ENCODE data around the gene PHF13.
"Not testable (repeated sequence)": the region's sequence is repeated elsewhere in the genome, so short reads cannot be mapped to it uniquely, and the experiment has no call there.

The PHF13 gene

DNA sequence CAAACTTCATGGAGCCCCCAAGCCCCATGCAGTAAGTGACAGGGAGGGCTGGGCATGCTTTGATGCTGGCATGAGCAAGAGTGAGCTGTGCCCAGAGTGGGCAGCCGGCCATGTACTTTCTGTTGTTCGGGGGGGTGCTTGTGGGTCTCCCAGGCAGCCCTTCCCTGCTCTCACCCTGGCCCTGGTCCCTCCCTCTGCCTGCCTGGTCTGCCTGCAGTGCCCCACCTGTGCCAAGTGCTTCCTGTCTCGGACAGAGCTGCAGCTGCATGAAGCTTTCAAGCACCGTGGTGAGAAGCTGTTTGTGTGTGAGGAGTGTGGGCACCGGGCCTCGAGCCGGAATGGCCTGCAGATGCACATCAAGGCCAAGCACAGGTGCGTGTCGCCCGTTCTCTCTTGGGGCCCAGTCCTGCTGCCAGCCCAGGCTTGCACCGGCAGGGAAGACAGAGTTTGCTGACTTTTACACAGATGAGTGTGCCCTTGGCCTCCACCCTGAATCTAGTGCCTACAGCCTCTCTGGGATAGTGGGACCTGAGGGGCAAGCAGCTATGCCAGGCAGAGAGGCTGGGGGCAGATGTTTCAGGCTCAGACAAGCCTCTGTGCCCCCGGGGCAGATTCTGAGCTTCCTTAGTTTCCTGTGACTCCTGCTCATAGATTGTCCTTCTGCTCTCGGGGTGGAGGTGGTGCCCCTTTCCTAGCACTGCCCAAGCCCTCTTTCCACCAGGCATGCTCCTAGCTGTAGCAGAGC lies 26.1 kb upstream of the PHF13 start:
- DNase-seq: no peak

DNA sequence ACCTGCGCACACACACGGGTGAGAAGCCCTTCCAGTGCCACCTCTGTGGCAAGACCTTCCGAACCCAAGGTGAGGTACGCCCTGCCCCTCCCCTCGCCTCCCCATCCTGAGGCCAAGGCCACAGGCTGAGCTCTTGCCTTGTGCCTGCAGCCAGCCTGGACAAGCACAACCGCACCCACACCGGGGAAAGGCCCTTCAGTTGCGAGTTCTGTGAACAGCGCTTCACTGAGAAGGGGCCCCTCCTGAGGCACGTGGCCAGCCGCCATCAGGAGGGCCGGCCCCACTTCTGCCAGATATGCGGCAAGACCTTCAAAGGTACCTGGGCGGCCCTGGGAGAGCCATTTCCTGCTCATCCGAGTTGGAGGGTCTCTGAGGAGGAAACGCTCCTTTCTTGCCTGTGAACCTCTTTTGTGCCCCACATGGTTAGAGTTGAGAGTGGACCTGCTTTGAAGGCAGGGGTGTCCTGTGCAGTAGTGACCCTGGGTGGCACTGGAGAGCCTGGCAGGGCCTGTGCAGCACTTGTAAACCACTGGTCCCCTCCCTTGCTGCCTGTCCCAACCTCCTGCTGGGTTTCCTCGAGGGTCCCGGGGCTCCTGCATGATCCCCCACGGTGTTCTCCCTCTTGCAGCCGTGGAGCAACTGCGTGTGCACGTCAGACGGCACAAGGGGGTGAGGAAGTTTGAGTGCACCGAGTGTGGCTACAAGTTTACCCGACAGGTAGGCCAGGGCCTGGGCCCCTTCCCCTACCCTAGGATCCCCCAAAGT lies 25.2 kb upstream of the PHF13 start:
- DNase-seq: no peak

DNA sequence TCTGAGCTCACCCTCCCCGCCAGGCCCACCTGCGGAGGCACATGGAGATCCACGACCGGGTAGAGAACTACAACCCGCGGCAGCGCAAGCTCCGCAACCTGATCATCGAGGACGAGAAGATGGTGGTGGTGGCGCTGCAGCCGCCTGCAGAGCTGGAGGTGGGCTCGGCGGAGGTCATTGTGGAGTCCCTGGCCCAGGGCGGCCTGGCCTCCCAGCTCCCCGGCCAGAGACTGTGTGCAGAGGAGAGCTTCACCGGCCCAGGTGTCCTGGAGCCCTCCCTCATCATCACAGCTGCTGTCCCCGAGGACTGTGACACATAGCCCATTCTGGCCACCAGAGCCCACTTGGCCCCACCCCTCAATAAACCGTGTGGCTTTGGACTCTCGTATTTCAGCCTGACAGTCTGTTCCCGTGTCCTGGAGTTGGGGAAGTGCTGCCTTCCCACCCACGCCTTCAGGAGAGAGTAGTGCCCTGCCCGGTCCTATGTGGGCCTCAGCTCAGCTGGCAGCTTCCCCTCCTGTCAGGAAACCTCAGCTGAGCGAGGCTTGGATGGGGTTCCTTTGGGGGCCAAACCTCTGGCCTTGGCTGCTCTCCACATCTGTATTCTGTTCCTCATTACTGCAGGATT lies 24.5 kb upstream of the PHF13 start:
- no peak for DNase-seq

DNA sequence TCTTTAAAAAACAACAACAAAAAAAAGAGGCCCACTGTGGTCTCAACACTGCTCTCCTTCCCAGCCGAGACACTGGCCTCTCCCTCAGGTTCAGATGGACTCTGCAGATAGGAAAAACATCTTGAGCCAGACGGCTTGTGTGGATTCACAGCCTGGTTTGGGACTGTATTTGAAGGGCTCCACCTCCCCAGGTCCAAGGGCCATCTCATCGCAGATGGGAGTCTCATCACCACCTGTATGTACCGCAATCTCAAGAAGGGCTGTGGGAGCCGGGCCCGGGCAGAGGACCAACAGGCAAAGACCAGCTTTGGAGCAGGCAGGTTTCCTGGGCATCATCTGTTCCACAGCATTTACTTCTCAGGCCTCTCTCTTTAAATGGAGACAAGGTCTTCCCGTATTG lies 23.5 kb upstream of the PHF13 start:
- DNase-seq: no peak

DNA sequence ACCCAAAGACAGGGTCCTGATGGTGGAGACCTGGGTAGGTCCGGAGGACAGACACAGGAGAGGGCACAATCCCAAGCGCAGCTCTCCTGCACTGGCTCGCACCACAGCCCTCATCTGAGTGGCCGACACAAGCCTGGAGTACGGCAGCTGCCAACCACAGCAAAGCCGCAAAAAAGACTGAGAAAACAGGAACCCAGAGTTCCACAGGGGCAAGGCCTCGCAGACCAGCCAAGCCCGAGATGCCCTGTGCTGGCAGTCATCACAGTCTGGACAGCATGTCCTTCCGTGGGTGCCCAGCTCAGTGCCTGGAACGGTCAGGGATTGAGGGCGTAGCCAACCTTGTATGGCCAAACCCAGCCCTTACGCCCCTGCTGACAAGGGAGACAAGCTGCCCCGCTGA lies 22.3 kb upstream of the PHF13 start:
- DNase-seq: no peak

DNA sequence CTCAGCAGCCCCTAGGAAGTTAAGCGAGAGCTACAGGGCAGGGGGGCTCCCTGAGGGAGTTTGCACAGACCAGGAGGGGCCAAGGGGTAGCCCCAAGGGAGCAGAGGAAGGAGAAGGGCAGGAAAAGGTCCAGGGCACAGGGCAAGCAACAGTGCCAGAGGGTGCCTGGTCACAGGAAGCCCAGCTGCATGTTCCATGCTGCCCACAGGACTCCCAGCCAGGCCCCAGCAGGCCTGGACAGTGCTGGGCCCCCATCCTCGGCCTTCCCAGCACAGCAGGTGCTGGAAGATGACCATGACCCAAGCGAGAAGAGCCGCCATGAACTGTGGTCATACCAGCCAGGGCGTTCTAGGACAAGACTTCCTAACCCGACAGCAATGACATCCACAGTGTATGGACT lies 21.9 kb upstream of the PHF13 start:
- no peak for DNase-seq

DNA sequence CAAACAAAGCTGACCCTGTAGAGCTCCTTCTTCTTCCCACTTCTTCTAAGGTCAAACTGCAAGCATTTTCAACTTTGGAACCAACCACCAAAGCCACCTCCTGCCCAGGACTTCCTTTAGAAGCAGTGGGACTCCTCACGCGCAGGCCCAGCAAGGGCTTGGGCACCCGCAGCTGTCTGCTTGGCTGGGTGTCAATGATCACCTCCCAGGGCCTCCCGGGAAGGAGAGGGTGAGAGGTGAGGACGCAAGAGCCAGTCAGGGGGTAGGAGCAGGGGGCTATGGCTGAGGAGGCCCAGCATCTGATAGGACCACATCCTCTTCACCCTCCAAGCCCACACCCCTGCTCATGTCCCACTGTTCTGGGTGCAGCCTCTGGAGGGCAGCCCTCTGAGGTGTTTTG lies 21.1 kb upstream of the PHF13 start:
- DNase-seq: no peak

DNA sequence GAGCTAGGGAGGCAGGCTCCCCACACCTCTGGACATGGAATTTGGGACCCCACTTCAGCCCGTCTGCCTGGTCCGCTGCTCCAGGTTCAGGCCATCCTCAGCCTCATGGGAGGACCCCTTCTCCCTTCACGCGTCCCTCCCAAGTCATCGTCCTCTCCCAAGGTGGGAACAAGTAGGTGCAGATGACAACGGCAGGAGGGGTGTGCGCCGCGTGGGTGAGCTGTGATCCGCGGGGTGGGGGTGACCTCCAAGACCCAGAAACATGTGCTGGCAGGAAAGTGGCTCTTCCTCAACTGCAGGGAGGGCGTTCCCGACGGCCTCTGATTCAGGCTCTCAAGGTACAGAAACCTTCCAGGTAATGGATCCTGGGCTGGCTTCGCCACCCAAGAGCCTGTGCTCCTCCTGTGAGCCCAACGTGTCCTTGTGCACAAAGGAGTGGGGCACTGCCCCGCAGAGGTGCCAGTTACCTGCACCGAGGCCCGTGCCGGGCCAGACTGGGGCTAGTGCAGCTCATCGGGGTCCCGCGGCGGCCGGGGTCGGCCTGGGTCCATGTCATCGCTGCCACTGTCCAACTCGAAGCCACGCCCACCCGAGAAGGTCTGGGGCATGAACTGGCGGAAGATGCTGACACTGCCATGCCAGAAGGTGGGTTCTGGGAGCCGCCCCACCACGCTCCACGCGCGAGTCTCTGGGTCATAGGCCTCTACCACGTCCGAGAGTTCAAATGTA lies 20.5 kb upstream of the PHF13 start:
- DNase-seq: no peak

DNA sequence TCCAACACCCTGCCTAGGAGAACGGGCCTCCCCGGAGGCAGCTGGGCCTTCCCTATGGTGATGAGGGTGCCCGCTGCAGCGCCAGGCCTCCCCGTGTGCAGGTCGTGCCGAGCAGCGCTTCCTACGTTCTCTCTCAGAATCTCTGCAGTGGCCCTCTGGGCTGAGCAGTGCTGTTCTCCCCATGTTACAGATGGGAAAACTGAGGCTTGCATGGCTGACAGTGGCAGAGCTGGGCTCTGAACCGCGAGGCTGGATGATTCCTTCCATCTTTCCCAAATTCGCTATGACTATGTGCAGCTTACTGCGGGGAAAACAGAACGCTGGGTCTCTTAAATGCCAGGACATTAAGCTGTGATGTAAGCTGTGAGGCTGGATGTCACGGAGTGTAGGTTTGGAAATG lies 19.7 kb upstream of the PHF13 start:
- no peak for DNase-seq

DNA sequence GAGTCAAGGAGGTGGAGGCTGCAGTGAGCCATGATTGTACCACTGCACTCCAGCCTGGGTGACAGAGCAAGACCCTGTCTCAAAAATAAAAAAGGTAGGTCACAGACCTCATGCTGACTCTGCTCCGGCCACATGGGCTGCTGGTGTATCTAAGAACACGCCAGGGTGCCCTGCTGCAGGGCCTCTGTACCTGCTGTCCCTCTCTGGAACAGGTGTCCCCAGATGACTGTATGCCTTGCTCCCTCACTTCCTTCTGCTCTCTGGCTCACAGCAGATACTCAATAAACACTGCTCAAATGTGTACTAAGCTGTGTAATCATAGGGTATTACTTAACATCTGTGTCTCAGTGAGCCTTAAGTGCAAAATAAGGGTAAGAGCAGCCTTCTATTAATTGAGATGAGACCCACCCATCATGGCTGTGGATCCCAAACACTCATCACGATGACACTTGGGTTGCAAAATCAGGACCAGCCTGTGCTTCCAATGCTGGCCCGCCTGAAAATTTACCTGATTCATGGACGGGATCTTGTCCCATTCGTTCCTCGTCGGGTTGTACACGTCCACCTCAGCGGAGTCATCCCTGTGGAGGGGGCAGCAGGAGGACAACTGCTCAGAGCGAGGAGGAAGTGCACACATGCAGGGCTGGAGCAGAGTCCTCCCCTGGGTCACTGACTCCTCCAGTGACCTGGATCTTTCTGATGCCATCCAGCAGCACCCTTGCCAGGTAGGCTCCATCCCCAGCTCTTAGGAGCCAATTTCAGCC lies 18.4 kb upstream of the PHF13 start:
- no peak for DNase-seq

DNA sequence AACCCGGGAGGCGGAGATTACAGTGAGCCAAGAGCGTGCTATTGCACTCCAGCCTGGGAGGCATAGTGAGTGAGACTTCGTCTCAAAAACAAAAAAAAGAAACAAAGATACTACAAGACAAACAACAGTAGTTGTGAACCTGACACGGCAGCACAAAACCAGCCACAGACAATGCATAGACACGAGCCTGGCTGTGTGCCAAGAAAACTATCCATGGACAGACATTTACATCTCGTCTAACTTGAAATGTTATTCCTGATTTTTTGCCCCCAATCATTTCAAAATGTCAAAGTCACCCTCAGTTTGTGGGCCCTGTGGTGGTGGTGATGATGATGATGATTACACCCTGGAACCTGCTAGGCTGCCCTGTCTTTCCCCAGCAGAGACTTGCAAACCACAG lies 17.2 kb upstream of the PHF13 start:
- no peak for DNase-seq

DNA sequence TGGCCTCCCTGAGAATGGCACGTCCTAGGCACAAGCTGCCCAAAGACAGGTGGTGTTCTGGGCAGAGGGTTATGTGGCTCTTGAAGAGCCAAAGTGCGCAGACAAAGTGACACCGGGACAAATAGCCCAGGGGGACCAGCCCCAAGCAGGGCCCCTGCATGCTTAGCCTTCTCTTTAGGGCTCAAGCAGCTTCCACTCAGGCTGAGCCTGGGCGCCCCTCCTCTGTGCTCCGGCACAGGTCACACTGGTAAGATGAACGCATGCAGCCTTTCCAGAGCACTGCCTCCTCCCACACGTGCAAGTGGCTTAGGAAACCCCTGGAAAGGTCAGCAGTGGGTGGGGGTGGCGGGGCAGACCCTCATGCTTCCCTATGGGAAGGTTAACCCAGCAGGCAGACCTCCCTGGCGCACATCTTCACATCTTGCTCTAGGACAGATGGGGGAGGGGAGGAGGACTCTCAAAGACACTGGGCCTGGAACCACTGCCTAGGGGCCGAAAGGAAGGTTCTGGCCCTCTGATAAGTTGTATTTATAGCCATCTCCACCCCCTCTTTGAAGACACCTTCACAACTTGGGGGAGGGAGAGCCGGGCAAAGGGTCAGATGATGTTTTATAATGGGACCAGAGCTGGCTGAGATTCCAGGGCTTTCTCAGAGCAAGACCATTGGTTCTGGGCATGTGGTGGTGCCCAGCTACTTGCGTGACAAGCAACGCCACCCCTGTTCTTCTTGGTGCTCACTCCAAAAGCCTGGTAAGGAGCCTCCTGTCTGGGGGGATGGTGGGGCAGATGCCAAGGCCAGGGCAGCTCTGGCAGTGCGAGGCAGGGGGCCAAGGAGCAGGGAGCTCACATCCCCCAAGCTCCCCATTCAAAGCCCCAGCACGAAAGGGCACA lies 16.4 kb upstream of the PHF13 start:
- DNase-seq: no peak

DNA sequence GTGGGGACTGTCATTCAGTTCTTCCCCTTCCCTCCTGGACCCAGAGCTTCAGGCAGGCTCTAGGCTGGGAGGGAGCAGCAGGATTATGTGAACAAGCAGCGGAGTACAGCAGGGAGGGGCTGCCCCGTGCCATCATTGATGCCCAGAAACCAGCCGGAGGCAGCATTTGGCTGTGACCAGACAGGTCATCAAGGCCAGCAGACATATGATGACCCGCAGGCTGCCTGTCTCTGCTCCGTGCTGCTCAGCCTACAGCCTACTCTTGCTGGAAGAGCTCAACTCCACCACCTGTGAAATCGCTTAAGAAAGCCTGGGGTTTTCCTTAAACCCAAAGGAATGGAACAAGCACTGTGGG lies 15.8 kb upstream of the PHF13 start:
- DNase-seq: no peak

DNA sequence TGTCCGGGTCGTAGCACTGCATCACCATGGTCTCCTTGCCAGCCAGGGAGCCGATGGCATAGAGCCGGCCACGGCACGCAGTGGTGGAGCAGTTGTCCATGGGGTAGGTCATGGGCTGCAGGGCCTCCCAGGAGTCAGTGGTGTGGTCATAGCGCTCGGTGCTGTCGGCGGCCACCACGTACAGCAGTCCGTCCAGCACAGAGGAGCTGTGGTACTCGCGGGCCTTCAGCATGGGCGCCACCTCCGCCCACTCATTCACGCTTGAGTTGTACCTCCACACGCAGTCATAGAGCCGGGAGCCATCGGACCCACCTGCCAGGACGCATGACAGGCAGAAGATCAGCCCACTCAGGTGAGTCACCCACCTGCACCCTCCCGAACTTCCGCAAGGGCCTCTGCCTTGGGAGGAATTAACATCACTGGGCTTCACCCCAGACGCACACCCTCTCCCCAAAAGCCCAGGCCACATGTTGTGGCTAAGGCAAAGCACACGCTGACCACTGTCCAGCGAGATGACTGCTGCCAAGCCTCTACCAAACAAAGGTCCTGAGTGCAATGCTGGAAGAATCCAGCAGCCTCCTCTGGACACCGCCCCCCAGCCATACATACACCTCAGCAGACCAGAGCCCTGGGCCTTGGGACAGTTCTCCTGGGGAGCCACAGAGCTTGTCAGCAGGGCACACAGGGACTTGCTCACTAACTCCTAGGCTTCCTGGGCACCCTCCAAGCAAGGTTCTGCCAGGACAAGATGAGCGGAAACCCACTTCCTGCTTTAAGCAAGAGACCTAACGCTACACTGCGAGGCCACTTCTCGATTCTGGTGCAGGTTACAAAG lies 14.2 kb upstream of the PHF13 start:
- no peak for DNase-seq

DNA sequence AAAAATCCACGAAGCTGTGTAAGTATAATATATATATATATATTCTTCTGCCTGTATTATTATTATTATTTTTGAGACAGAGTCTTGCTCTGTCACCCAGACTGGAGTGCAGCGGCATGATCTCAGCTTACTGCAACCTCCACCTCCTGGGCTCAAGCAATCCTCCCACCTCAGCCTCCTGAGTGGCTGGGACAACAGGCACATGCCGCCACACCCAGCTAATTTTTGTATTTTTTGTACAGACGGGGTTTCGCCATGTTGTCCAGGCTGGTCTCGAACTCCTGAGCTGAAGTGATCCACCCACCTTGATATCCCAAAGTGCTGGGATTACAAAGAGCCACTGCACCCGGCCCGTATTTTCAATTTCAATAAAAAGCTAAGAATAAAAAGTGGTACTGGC lies 13.5 kb upstream of the PHF13 start:
- DNase-seq: not testable (repeated sequence)

DNA sequence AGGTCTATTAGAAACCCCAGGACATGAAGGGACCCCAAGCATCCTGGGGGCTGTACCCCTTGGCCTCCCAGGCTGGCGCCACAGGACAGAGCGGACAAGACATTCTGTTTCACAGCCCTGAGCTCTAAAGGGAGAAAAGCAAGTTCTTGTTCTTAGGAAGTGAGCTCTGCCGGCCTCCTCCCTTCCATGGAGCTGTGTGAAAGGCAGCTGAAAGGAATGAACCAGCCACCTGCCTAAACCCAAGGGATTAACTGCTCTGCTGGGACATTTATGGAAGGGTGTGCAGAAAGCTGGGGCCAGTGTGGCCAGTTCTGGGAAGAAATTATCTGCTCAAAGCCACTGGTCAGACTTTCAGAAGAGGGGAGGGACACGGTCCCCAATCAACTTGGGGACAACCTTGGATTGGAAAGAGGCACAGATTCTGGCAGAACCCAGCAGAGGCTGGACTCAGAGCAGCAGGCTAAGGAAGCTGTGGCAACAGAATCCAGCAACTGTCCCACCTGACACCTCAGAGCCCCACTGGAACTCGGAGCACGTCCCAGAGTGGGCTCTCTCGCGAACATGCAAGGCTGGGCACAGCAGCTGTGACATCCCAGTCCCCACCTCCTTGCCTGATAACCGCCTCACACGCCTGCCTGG lies 13.0 kb upstream of the PHF13 start:
- no peak for DNase-seq

DNA sequence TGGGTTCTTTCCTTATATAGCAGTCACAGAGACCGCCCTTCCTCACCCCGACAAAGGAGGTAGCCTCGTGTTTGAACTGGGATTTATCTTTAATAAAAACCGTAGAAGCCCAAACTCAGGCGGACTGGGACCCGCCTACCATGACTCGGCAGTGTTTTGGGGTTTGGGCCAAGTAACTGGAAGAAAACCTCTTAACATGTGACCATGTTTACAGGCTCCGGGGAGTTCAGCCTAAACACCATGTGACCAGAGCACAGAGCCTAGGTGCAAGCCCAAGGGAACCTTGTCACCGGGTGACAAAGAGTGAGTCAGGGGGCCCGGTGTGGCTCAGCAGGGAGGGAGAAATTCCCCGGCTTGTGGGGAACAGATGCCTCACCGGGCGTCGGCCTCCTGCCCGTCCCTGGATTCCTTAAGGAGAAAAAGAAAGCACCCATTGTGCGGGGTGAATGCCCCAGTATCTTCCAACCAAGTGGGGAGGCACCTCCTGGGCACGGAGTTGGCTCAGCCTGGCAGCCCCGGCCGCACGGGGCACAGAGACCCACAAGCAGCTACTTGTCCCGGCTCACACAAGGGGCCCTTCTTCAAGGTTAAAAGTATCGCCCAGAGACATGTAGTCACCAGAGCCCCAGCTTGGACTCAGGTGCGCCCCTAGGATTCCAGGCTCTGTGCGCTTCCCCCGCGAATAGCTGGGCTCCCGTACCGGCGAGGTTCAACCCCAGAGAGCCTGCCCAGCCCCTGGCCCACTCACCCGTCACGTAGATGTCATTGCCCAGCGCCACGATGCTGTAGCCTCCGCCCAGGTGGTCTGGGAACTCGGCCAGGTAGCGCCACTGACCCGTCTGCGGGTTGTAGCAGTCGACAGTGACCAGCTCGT lies 12.2 kb upstream of the PHF13 start:
- DNase-seq: peak; percentile 72 to 75

DNA sequence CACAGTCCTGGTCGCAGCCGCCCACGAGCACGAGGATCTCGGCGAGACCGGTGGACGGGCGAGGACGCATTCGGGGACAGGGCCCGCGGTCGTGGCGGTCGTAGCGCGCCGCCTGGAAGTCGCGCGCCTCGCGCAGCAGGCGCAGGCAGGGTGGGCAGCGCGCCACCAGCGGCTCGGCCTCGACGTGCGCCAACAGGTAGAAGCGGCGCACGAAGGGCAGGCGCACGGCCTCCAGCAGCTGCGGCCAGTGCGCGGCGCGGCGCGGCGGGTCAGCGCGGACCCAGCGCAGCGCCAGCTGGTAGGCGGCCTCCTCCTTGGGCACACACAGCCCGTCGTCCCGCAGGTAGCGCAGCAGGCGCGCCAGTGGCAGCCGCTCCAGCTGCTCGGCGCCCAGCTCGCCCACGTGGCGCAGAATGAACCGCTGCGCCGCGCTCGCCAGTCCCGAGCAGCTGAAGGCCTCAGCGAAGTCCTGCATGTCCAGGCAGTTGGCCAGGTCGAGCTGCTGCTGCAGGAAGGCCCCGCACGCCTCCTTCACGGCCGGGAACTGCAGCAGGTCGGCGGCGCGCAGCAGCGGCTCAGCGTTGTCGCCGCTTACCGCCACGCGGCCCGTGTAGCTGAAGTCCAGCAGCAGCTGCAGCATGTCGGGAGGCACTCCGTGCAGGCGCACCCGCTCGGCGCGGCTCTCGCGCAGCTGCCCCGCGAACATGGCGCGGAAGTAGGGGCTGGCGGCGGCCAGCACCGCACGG lies 11.4 kb upstream of the PHF13 start:
- DNase-seq: no peak

All from SW 1271 (cell line).